ENCODE measurements around the gene NRG2.

Gene NRG2

DNA sequence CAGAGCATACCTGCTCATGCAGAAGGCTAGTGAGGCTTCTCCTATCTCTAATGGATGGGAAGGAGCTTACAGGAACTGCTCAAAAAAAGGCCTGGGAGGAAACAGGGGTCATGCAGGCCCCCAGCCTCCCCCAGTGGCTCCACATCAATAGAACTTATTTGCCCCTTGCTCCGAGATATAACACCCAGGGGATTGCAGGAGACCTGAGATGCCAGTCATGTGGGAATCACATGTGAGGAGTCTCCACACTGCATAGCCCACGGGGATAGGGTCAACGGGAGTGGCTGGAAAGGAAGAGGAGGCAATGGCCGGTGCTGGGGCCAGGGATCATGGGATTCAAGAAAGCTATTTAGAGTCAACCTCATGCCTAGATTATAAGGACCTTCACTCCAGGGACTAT is 76.2 kb downstream of the NRG2 start:
- DNase-seq = no peak

- no peak for DNase-seq
Observed at GRCh38 chr5:139964994-139965565, 78.0 kb downstream of the NRG2 start.

- DNase-seq = no peak
Observed at GRCh38 chr5:139964266-139964993, 78.7 kb downstream of the NRG2 start.

- DNase-seq = no peak
Observed at GRCh38 chr5:139962445-139962844, 80.7 kb downstream of the NRG2 start.

DNA sequence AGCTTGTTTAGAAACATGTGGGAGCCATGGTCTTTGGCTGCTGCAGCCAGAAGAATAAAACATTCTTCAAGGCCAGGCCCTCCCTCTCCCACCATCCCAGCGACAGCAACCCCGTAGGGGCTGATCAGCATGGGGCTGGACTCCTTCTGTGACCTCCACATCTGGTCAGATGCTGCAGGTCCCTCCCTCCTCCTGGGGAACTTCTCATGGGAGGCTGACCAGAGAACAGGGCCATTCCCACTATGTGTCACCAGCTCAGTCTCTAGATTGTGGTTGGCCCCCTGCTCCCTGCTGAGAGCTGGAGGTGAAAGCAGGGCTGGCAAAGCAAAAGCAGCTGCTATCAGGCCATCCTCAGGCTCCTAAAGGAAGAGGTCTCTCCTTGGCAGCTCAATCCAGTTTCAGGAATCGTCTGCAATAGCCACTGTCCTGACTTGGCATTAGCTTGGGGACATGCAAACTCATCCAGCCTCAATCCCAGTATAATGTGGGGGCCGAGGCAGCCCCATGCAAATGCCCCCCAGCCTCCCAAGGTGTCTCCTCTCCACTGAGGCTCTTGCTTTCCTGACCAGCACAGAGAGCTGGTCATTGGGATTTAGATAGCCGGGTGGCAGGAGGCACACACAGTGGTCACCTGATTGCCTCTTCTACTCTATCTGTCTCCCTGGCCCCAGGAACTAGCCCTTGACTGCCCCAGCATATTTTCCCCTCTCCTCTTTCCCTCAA is 81.5 kb downstream of the NRG2 start:
- DNase-seq = no peak

DNA sequence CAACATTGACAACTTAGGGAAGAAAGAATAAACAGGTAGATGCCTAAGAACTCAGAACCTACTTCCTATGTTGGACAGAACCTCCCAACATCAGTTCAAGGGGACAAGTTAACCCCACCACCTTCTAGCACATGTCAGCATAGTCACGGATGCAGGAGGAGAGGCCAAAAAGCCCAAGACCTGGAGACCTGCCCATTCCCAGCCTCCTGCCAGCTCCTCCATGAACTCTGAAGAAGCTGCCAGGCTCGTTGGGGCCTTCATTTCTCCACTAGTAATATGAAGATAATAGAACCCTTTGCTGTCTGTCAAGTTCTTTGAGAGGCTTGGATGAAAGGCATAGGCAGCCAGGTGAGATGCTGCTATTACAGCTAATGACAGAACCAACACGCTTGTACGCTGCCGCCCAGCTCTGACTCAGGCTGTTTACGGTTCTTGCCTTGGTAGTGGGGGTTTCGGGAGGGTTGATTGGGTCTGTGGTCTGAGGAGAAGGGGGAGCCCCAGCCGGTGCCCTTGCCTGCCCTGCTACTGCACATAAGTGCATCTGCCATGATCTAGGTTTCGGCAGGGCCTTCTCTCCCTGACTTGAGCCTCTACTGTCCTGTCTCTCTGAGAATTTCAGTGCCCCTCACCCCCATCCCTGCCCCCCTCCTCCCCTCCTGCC is 82.2 kb downstream of the NRG2 start:
- DNase-seq = no peak

DNA sequence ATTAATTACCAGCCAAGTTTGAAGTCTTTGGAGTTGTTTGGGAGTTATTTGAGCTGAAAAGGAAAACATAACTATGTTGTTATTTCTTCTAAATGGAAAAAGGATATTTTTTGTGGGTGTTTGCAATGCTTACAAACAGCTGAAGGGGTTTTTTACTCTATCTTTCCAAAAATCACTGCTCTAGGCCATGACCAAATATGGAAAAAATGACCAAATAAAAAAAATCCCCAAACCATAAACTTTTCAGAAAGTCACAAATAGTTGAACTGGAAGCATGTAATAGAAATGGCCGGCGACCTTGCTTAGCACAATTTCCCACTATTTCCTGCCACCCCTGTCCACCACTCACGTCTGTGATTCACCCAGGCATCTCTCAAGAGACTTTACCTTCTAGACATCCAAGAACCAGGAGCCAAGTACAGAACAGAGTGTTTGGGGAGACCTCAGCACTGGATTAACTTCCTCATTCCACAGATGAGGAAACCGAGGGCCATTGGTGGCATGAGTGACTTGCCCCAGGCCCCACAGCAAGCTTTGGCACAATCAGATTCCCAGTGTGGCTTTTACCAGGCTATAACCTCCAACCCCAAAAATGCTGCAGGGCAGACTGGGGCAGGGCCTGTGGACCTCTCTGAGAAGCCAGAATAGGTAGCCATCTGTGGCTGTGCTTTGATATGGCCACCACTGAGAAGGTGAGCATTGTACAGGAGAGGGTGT is 84.5 kb downstream of the NRG2 start:
- no peak for DNase-seq

DNA sequence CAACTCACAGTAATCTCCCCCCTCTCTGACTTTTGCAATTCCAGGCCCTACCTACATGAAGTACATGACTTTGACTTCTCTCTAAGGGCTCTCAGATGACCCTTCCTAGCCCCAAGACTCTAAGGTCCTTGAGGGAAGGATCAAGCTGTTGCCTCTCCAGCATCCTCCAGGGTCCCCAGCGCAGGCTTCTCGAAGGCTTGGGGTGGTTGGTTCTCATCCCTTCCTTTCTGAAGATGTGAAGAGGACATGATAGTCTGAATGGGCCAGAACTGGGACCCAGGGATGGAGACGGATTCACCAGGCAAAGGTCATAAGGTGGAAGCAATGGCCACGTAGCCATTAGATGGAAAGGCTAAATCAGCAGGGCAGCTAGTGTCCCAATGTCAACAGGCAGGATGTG is 86.8 kb downstream of the NRG2 start:
- DNase-seq = no peak

- DNase-seq = no peak
Observed at GRCh38 chr5:139955616-139956273, 87.4 kb downstream of the NRG2 start.

DNA sequence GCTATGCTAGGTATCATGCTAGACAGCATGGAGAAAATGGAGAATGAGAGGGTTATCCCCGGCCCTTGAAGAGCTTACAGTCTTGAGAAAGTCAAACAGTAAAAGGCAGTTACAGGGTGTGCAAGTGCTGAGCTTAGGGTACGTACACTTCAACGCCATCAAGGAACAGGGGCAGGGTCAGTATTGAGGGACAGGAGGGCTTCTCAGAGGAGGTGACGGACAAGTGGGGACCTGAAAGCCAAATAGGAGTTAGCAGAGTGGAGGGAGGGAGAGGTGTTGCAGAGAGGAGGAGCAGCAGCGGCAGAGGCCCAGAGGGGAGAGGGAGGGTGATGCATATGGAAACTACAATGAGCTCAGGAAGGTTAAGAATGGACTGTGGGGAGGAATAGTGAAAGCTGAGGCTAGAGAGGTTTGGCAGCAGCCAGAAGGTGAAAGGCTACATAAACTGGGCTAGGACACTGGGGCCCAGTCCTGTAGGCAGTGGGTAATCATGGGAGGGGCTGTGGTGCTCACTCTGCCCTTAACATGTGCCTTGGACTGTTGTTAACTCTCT is 88.0 kb downstream of the NRG2 start:
- DNase-seq = no peak

DNA sequence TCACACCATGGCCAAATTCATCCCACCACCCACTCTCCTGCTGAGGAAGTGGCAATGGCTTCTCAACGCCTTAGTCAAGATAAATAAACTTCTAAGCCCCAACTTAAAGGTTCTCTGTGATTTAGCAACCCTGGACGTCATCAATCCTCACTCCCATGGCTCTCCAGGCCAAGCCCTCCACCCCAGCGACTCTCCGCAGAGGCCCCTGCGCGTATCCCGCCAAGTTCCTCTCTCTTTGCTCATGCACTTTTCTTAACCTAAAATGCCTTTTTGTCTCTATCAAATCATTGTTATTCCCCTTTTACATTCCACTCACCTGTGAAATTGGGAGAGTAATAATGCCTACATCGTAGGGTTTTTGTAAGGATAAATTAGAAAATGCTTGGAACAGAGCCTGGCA is 88.6 kb downstream of the NRG2 start:
- no peak for DNase-seq

- DNase-seq = no peak
Observed at GRCh38 chr5:139954022-139954421, 89.1 kb downstream of the NRG2 start.

GRCh38 chr5:139952574-139952973 is 90.5 kb downstream of the NRG2 start:
- DNase-seq = no peak

DNA sequence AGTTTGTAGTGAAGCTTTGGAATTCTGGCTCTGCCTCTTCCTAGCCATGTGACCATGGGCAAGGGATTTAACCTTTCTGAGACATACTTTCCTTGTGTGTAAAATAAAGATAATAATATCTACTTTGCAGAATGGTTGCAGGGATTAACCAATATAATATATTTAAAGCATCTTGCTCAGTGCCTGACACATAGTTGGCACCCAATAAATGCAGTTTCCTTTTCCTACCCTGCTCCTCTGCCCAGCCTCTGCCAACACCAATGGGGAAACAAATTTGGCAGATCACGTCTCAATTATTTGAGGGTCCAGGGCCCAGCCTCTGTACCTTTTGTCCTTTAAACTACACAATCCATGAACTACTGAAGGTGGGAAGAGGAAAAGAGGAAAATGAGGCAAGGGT is 91.1 kb downstream of the NRG2 start:
- no peak for DNase-seq

- no peak for DNase-seq
Observed at GRCh38 chr5:139951296-139951924, 91.7 kb downstream of the NRG2 start.

DNA sequence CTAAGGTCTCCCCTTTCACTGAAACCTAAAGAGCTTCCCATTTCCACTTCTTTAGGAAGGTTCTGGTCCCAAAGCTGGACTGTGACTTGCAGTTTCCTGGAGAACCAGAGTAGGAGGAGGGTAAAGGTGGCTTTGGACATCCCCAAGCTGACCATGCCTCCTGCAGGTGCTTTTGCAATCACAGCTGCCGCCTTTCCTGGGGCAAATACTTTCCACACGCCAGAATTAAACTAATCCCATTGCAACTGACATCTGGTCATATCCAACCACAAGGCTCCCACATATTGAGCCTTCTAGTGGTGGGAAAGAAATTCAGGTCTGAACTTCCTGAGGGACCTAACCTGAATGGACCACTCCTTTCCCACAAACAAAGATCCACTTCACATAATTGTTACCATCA is 92.7 kb downstream of the NRG2 start:
- DNase-seq = no peak

GRCh38 chr5:139949710-139950109 is 93.4 kb downstream of the NRG2 start:
- no peak for DNase-seq

- DNase-seq = no peak
Observed at GRCh38 chr5:139947727-139948126, 95.4 kb downstream of the NRG2 start.

- no peak for DNase-seq
Observed at GRCh38 chr5:139946440-139946839, 96.7 kb downstream of the NRG2 start.

- no peak for DNase-seq
Observed at GRCh38 chr5:139946006-139946405, 97.1 kb downstream of the NRG2 start.

- DNase-seq = no peak
Observed at GRCh38 chr5:139942243-139942642, 100.9 kb downstream of the NRG2 start.

DNA sequence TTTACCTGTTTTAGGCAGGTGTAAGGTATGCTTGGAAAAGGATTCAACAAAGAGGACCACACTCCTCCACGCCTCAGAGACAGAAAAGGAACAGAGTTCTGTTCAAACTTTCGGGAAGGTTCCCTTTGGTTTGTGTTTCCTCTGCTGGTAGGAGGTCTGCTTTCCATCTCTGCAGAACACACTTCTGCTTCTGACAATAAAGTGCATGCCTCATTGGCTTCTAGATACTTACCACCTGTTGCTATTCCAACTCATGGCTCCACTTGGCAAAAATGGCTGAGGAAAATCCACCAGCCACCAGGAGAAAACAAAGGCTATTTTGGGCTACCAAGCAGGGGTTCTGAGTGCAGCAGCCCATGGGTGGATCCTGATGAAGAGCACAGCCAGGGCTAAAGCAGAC is 112.7 kb downstream of the NRG2 start:
- DNase-seq = no peak

Measured in activated CD8-positive, alpha-beta memory T cell treated with anti-CD3 and anti-CD28 coated beads for 24 hours (primary cell).